HEK293T (cell line): ENCODE measurements around the gene ENTREP1.

Experiments used
- ARNT ChIP-seq: fragments of 450-650 bp; IDR thresholded peaks from 2 replicates; pipeline ENCODE4 v1.6.1; 2017; ENCODE audit warnings: mild to moderate bottlenecking
- CTBP1 ChIP-seq: fragments of 450-650 bp; IDR thresholded peaks from 2 replicates; pipeline ENCODE4 v1.6.1; 2016; ENCODE audit warnings: borderline replicate concordance

DNA sequence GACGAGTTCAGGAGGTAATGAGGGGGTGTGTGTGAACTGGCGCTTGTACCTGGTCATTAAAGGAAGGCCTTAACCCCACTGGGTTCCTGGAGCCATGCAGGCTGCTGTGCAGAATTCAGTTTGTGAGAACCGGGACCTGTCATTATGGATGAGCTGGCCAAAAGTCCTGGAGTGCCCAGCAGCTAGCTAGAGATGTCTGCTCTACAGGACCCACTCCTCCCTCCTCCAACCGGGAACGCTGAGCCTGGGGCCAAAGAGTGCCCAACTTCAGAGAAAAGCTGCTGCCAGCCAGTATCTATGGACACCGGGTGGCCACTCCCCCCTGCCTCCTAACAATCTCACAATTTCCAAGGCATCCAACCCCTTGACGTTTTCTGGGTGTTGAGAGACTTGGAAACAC lies 1.2 kb downstream of the ENTREP1 start:
- TF ChIP-seq ARNT: no peak
- TF ChIP-seq CTBP1: no peak
